ENCODE results near the gene CCR6.

GRCh38 chr6:167099707-167100106 lies 23.2 kb upstream of the CCR6 start:
- TF ChIP-seq CTCF (IDR thresholded peaks at IDR 0.05) (no peak), POLR2A (IDR thresholded peaks at IDR 0.05) (no peak), POLR2AphosphoS5 (IDR thresholded peaks at IDR 0.05) (no peak)

Measured in breast epithelium (tissue), 3 donors.